Testis (tissue), 3 donors: Measurements from ENCODE around the gene SDK1. TPM values are rescaled to one million over a fixed set of nuclear protein-coding genes. Genes with fewer than 3 reads are reported as not detected.

Experiments used
- DNase-seq: peaks from one replicate; pipeline ENCODE4 v3.0.0-alpha.2; 2019
- H3K27ac ChIP-seq, 2 donors: fragments of 200-600 bp; sonication (generic); one replicate each; pipeline ENCODE4 v1.5.1; 2019
- H3K27me3 ChIP-seq: fragments of 200-600 bp; sonication (generic); one replicate; pipeline ENCODE4 v1.5.1; 2019
- H3K36me3 ChIP-seq: fragments of 200-600 bp; sonication (generic); one replicate; pipeline ENCODE4 v1.5.1; 2017; ENCODE audit warnings: low read depth; ENCODE audit errors: missing control alignments
- H3K4me1 ChIP-seq: fragments of 200-600 bp; sonication (generic); one replicate; pipeline ENCODE4 v1.5.1; 2019
- H3K4me3 ChIP-seq, 2 donors: fragments of 200-600 bp; sonication (generic); one replicate each; pipeline ENCODE4 v1.5.1; 2017 to 2019
- H3K9me3 ChIP-seq: fragments of 200-600 bp; sonication (generic); one replicate; pipeline ENCODE4 v1.5.1; 2017
- POLR2A ChIP-seq: fragments of 450-650 bp; IDR thresholded peaks from one replicate; pipeline ENCODE4 v1.6.1; 2017; ENCODE audit warnings: antibody characterized with exemption, mild to moderate bottlenecking, moderate library complexity
- WGBS, 2 donors: methylation state at CpG; one replicate each; pipeline ENCODE4 v1.1.5; 2018; 5-methylcytosine and 5-hydroxymethylcytosine counted together
- intact Hi-C: fragments of 100-400 bp; cut with DNase I; formaldehyde crosslinking; loops from one replicate; pipeline ENCODE4 v1.15.1; 2023; ENCODE audit warnings: low total_unique reads
- polyA plus RNA-seq: library from polyadenylated mRNA; stranded (reverse); fragments of 350-450 nt; fragmentation: Illumina TruSeq; extraction: RNeasy Lipid Tissue Mini Kit (QIAGEN cat#74804); gene quantifications from one replicate; pipeline ENCODE4 v1.2.3, GENCODE V29; 2014; ENCODE audit warnings: low read depth, low replicate concordance; ENCODE audit not compliant: insufficient read depth
- total RNA-seq, 2 donors: library from RNA; depleted of rRNA; stranded (reverse); fragments of >200 nt; gene quantifications; one replicate each; pipeline ENCODE4 v1.2.3, GENCODE V29; 2016
- TF ChIP-seq, protein P1 (sequence below), 3 experiments: fragments of 450-650 bp in 2 of 3; fragments of 200-600 bp in 1 of 3; sonication (generic) in 1 of 3; IDR thresholded peaks; one replicate each; pipeline ENCODE4 v1.5.1; 2016 to 2019; ENCODE audit warnings: antibody characterized with exemption in 3 of 3, mild to moderate bottlenecking in 2 of 3, moderate library complexity in 1 of 3

SDK1 gene
- total and polyA plus RNA-seq, 3 donors from 2014 or later = 20.0 to 36.2 (median 24.9) TPM

DNA sequence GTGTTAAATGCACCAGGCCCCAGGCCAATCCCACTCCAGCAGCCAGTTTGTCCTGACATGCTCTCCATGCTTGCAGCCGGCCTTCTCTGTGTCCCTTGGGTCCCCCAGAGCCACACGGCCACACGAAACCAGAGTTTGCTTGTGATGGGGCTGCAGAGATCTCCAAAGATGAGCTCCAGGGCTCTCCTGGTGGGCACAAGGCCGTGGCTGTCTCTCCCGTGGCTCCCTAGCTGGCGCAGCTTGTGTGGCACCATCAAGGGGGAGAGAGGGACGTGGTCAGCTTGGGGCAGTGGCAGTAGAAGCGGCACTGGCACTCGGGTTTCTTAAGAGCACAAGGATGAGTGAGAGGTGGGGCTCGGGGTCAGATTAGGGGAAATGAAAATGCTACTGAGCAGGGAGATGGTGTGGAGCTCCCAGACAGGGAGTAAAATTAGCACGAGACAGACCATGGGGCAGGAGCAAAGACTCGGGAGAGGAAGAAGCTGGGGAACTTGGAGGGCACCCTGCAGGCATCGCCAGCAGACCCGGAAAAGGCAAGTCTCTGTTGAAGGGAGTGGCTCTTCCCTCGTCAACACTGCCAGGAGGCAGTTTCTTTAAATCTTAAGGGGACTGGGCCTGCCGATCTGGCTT, 808.5 kb downstream of the SDK1 start:
- Histone ChIP-seq H3K4me3 (no peak overlapping the region), H3K27me3 (no peaks in the 10 kb centered on the region), H3K36me3 (no peaks in the 10 kb centered on the region), H3K4me1 (no peaks in the 10 kb centered on the region), H3K9me3 (no peaks in the 10 kb centered on the region), H3K27ac (no peak overlapping the region)
- TF ChIP-seq POLR2A = no peak
- TF ChIP-seq, protein P1, sequence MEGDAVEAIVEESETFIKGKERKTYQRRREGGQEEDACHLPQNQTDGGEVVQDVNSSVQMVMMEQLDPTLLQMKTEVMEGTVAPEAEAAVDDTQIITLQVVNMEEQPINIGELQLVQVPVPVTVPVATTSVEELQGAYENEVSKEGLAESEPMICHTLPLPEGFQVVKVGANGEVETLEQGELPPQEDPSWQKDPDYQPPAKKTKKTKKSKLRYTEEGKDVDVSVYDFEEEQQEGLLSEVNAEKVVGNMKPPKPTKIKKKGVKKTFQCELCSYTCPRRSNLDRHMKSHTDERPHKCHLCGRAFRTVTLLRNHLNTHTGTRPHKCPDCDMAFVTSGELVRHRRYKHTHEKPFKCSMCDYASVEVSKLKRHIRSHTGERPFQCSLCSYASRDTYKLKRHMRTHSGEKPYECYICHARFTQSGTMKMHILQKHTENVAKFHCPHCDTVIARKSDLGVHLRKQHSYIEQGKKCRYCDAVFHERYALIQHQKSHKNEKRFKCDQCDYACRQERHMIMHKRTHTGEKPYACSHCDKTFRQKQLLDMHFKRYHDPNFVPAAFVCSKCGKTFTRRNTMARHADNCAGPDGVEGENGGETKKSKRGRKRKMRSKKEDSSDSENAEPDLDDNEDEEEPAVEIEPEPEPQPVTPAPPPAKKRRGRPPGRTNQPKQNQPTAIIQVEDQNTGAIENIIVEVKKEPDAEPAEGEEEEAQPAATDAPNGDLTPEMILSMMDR (IDR thresholded peaks at IDR 0.05) = no peak
- intact Hi-C loops = no loop called here
- WGBS, 2 donors = 89 to 90% methylated on average over 15 to 16 of the region's 16 CpGs
- DNase-seq = no peak

GRCh38 chr7:4110438-4110837, 809.4 kb downstream of the SDK1 start:
- Histone ChIP-seq H3K36me3 (no peaks in the 10 kb centered on the region), H3K9me3 (no peaks in the 10 kb centered on the region), H3K4me1 (no peaks in the 10 kb centered on the region), H3K27me3 (no peaks in the 10 kb centered on the region), H3K27ac (no peak overlapping the region), H3K4me3 (no peak overlapping the region)
- TF ChIP-seq POLR2A = no peak
- TF ChIP-seq, protein P1 (IDR thresholded peaks at IDR 0.05) = no peak
- DNase-seq = no peak
- 100% methylated on average over 2 to 4 of the region's 4 CpGs for WGBS, 2 donors
- intact Hi-C loops = no loop called here

GRCh38 chr7:4111166-4111565, 810.1 kb downstream of the SDK1 start:
- H3K36me3 ChIP-seq = no peaks in the 10 kb centered on the region
- 75 to 86% methylated on average over 5 of the region's 5 CpGs for WGBS, 2 donors
- DNase-seq = no peak
- TF ChIP-seq, protein P1 (IDR thresholded peaks at IDR 0.05) = no peak
- no peak for TF ChIP-seq POLR2A
- no peaks in the 10 kb centered on the region for H3K4me1 ChIP-seq
- intact Hi-C loops = no loop called here
- no peaks in the 10 kb centered on the region for H3K9me3 ChIP-seq
- no peaks in the 10 kb centered on the region for H3K27me3 ChIP-seq
- no peak overlapping the region for H3K27ac ChIP-seq
- no peak overlapping the region for H3K4me3 ChIP-seq

GRCh38 chr7:4113271-4113670, 812.2 kb downstream of the SDK1 start:
- intact Hi-C loops = no loop called here
- 93% methylated on average over 14 of the region's 14 CpGs for WGBS, 2 donors

More at GRCh38 chr7:4113271-4113670, 812.2 kb downstream of the SDK1 start:
- TF ChIP-seq, protein P1 (IDR thresholded peaks at IDR 0.05) = no peak
- TF ChIP-seq POLR2A = no peak
- no peak for DNase-seq
- no peak overlapping the region for H3K4me3 ChIP-seq
- no peaks in the 10 kb centered on the region for H3K27me3 ChIP-seq
- no peak overlapping the region for H3K27ac ChIP-seq
- no peaks in the 10 kb centered on the region for H3K36me3 ChIP-seq
- no peaks in the 10 kb centered on the region for H3K9me3 ChIP-seq
- no peaks in the 10 kb centered on the region for H3K4me1 ChIP-seq
